Neural progenitor cell (in vitro differentiated cells): Measurements from ENCODE around the gene HK2. TPM values are rescaled to one million over a fixed set of nuclear protein-coding genes. Genes with fewer than 3 reads are reported as not detected.

Source experiments
- DNase-seq: peaks from one replicate; pipeline ENCODE4 v3.0.0-alpha.2; 2016; ENCODE audit warnings: low spot score
- H2AFZ ChIP-seq: fragments of 200-600 bp; sonication (generic); replicated peaks from 2 replicates; pipeline ENCODE4 v1.6.1; 2016; ENCODE audit warnings: antibody characterized with exemption
- H3F3A ChIP-seq: fragments of 200-600 bp; sonication (generic); 2 replicates; pipeline ENCODE4 v1.6.1; 2016; ENCODE audit warnings: antibody characterized with exemption, low read depth
- H3K27ac ChIP-seq: fragments of 200-600 bp; sonication (generic); 2 replicates; pipeline ENCODE4 v1.5.1; 2016; ENCODE audit warnings: mild to moderate bottlenecking
- H3K27me3 ChIP-seq: fragments of 200-600 bp; sonication (generic); 2 replicates; pipeline ENCODE4 v1.6.1; 2016; ENCODE audit warnings: mild to moderate bottlenecking, moderate library complexity
- H3K36me3 ChIP-seq: fragments of 200-600 bp; sonication (generic); 2 replicates; pipeline ENCODE4 v1.5.1; 2016
- H3K4me1 ChIP-seq: fragments of 200-600 bp; sonication (generic); 2 replicates; pipeline ENCODE4 v1.6.1; 2016; ENCODE audit warnings: mixed run types
- H3K4me2 ChIP-seq: fragments of 200-600 bp; sonication (generic); 2 replicates; pipeline ENCODE4 v1.6.1; 2016
- H3K4me3 ChIP-seq: fragments of 200-600 bp; sonication (generic); 2 replicates; pipeline ENCODE4 v1.5.1; 2016
- H3K79me2 ChIP-seq: fragments of 200-600 bp; sonication (generic); 2 replicates; pipeline ENCODE4 v1.6.1; 2016; ENCODE audit warnings: low read depth
- H3K9ac ChIP-seq: fragments of 200-600 bp; sonication (generic); 2 replicates; pipeline ENCODE4 v1.6.1; 2016
- H3K9me3 ChIP-seq: fragments of 200-600 bp; sonication (generic); 2 replicates; pipeline ENCODE4 v1.5.1; 2016; ENCODE audit warnings: low read depth
- H4K20me1 ChIP-seq: fragments of 200-600 bp; sonication (generic); 2 replicates; pipeline ENCODE4 v1.6.1; 2016; ENCODE audit warnings: low read depth
- H3K27ac Mint-ChIP-seq: 3 replicates; pipeline ENCODE4 v1.8.0; 2021; ENCODE audit warnings: mixed read lengths
- H3K27me3 Mint-ChIP-seq: 2 replicates; pipeline ENCODE4 v1.8.0; 2022; ENCODE audit warnings: low read depth, mild to moderate bottlenecking, inconsistent platforms, moderate library complexity, mixed read lengths; ENCODE audit not compliant: insufficient read depth
- H3K36me3 Mint-ChIP-seq: 3 replicates; pipeline ENCODE4 v1.8.0; 2021; ENCODE audit warnings: mixed read lengths
- H3K4me1 Mint-ChIP-seq: 3 replicates; pipeline ENCODE4 v1.8.0; 2021; ENCODE audit warnings: mixed read lengths
- H3K4me3 Mint-ChIP-seq: 3 replicates; pipeline ENCODE4 v1.8.0; 2021; ENCODE audit warnings: mild to moderate bottlenecking, moderate library complexity, mixed read lengths
- H3K9me3 Mint-ChIP-seq: 3 replicates; pipeline ENCODE4 v1.8.0; 2020; ENCODE audit warnings: mixed read lengths
- EZH2 ChIP-seq: fragments of 200-600 bp; sonication (generic); IDR thresholded peaks from 2 replicates; pipeline ENCODE4 v1.6.1; 2017; ENCODE audit warnings: antibody characterized with exemption, mild to moderate bottlenecking, moderate library complexity
- EZH2phosphoT487 ChIP-seq: fragments of 200-600 bp; sonication (generic); IDR thresholded peaks from 2 replicates; pipeline ENCODE4 v1.6.1; 2017; ENCODE audit warnings: antibody characterized with exemption
- total RNA-seq: library from RNA; depleted of rRNA; stranded (reverse); fragments of >200 nt; gene quantifications from 2 replicates; pipeline ENCODE4 v1.2.3, GENCODE V29; 2015; ENCODE audit warnings: low replicate concordance
- TF ChIP-seq, protein P1 (sequence below): fragments of 200-600 bp; sonication (generic); IDR thresholded peaks from 2 replicates; pipeline ENCODE4 v1.5.1; 2017; ENCODE audit warnings: antibody characterized with exemption, mild to moderate bottlenecking

Gene HK2
- total RNA-seq, 1 donor from 2014 or later, result 61.8 TPM

DNA sequence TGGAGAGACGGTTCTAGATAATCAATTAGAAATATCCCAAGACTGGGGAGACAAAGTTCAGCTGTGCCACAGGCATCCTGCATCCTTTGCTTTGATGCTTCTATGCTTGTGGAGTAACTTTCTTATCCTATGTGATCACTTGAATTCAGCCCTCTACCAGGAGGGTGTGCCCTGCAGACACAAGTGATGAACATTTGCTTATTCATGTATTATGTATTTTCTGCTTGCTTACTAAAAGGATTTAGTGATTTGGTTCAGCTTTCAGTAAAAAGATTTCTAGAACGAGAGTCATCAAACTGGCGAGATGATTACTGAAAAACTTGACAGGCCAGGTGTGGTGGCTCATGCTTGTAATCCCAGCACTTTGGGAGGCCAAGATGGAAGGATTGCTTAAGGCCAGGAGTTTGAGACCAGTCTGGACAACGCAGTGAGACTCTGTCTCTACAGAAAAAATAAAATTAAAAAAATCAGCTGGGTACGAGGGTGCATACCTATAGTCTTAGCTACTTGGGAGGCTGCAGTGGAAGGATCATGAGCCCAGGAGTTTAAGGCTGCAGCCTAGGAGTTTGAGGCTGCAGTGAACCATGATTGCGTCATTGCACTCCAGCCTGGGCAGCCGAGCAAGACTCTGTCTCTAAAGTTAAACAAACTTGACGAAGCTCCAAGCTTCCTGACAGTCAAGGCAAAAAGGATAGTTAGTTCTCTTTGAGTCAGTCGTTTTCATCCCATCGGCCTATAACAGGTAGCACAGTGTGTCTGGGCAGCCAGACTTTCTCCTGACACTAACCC, 13.3 kb downstream of the HK2 start:
- no peak for TF ChIP-seq EZH2phosphoT487
- TF ChIP-seq, protein P1, sequence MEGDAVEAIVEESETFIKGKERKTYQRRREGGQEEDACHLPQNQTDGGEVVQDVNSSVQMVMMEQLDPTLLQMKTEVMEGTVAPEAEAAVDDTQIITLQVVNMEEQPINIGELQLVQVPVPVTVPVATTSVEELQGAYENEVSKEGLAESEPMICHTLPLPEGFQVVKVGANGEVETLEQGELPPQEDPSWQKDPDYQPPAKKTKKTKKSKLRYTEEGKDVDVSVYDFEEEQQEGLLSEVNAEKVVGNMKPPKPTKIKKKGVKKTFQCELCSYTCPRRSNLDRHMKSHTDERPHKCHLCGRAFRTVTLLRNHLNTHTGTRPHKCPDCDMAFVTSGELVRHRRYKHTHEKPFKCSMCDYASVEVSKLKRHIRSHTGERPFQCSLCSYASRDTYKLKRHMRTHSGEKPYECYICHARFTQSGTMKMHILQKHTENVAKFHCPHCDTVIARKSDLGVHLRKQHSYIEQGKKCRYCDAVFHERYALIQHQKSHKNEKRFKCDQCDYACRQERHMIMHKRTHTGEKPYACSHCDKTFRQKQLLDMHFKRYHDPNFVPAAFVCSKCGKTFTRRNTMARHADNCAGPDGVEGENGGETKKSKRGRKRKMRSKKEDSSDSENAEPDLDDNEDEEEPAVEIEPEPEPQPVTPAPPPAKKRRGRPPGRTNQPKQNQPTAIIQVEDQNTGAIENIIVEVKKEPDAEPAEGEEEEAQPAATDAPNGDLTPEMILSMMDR, result no peak
- TF ChIP-seq EZH2, result no peak
- Mint-ChIP-seq H3K4me3 (no peak overlapping the region), H3K27me3 (peaks cover 2% of the 10 kb centered on the region), H3K27ac (no peak overlapping the region), H3K4me1 (peaks cover 45% of the 10 kb centered on the region), H3K9me3 (no peaks in the 10 kb centered on the region), H3K36me3 (peaks cover 20% of the 10 kb centered on the region)
- Histone ChIP-seq H3K79me2 (peaks cover 100% of the 10 kb centered on the region), H3K4me3 (no peak overlapping the region), H3K4me1 (peaks cover 30% of the 10 kb centered on the region), H3K36me3 (no peaks in the 10 kb centered on the region), H3K9me3 (no peaks in the 10 kb centered on the region), H3K9ac (no peak overlapping the region), H2AFZ (no peak overlapping the region), H4K20me1 (peaks cover 100% of the 10 kb centered on the region), H3K27me3 (no peaks in the 10 kb centered on the region), H3K27ac (no peak overlapping the region), H3K4me2 (no peak overlapping the region), H3F3A (peaks cover 20% of the 10 kb centered on the region)
- no peak for DNase-seq

DNA sequence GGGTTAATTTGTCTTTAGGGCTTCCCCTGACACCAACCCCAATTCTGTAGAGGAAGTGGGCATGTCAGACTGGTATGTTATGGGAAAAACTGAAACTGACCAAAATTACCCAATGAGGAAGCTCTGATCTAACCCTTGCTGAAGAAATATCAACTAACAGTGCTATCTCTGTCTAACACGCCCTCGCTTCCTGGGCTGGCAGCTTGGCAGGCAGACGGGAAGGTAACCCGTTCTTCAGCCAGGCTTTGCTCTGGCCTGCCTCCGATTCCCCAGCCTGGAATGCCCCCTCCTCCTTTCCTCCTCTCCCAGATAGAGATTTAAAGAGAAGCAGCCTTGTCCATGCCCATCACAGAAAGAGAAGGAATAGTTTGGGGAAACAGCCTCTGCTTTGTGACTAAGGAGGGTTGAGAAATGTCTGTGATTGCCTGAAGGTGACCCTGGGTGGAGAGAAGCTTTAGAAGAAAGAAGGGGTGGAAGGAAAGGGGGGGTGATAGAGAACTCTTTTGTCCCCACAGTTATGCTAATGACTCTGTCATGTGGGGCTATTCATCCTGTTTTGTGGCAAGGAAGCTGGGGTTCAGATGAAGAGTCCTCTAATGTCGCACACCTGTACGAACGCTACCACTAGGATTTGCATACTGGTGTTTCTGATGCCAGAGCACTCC, 15.4 kb downstream of the HK2 start:
- Histone ChIP-seq H4K20me1 (peaks cover 99% of the 10 kb centered on the region), H3K27me3 (no peaks in the 10 kb centered on the region), H3K79me2 (peaks cover 99% of the 10 kb centered on the region), H3K9me3 (no peaks in the 10 kb centered on the region), H3K4me2 (peak overlapping the region; percentile 51), H3K27ac (peak overlapping the region; percentile 32), H3K36me3 (no peaks in the 10 kb centered on the region), H3F3A (peaks cover 20% of the 10 kb centered on the region), H3K9ac (no peak overlapping the region), H2AFZ (no peak overlapping the region), H3K4me3 (no peak overlapping the region), H3K4me1 (peaks cover 30% of the 10 kb centered on the region)
- TF ChIP-seq EZH2phosphoT487 (no peak), EZH2 (no peak)
- TF ChIP-seq, protein P1, result no peak
- Mint-ChIP-seq H3K4me1 (peaks cover 29% of the 10 kb centered on the region), H3K9me3 (no peaks in the 10 kb centered on the region), H3K27ac (no peak overlapping the region), H3K27me3 (peaks cover 3% of the 10 kb centered on the region), H3K4me3 (no peak overlapping the region), H3K36me3 (peaks cover 20% of the 10 kb centered on the region)
- DNase-seq, result peak; percentile 30

DNA sequence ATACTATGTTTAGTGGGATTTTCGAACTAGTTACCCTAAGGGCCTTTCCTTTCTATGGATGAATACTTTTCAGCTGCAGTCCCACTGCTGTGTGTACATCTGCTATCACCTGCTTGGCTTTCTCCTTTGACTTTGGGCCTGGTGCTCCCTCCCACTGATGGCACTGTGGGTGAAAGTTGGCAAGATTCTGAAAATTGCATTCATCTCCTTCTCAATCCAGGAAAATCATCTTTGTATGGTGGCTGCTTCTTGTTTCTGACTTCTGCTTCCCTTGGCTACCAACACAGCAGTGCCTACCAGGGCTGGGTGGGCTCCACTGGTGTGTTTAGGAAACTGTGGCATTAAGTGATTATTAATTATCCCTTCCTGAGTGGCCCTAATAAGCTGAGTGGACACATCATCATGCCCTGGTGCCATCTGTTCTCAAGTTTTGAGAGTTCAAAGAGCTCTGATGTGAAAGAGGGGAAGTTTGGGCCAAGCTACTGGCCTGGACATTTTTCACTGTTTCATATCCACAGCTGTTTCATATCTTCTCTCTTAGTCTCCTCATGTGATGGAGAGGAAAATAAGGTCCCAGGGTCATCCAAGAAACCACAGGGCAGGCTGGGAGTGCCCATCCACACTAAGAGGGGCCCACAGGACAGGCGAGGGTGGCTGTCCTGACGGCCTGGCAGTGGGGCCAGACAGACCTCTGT, 16.7 kb downstream of the HK2 start:
- no peak for DNase-seq
- no peak overlapping the region for H3K27ac ChIP-seq
- H3K36me3 Mint-ChIP-seq, result peaks cover 28% of the 10 kb centered on the region
- peaks cover 27% of the 10 kb centered on the region for H3K4me1 ChIP-seq
- no peaks in the 10 kb centered on the region for H3K9me3 ChIP-seq
- H3K9me3 Mint-ChIP-seq, result no peaks in the 10 kb centered on the region
- peaks cover 99% of the 10 kb centered on the region for H4K20me1 ChIP-seq
- H3K4me3 Mint-ChIP-seq, result no peak overlapping the region
- TF ChIP-seq, protein P1, result no peak
- TF ChIP-seq EZH2, result no peak
- TF ChIP-seq EZH2phosphoT487, result no peak
- no peak overlapping the region for H3K27ac Mint-ChIP-seq
- no peak overlapping the region for H3K4me2 ChIP-seq
- H3K9ac ChIP-seq, result no peak overlapping the region
- no peak overlapping the region for H2AFZ ChIP-seq
- peaks cover 4% of the 10 kb centered on the region for H3K36me3 ChIP-seq
- peaks cover 3% of the 10 kb centered on the region for H3K27me3 Mint-ChIP-seq
- H3K27me3 ChIP-seq, result no peaks in the 10 kb centered on the region
- peaks cover 24% of the 10 kb centered on the region for H3K4me1 Mint-ChIP-seq
- H3F3A ChIP-seq, result peaks cover 20% of the 10 kb centered on the region
- H3K79me2 ChIP-seq, result peaks cover 96% of the 10 kb centered on the region
- no peak overlapping the region for H3K4me3 ChIP-seq
